ENCODE measurements around the gene FGF2.
A peak's percentile ranks its signal among the peaks of the same experiment; 100 is the strongest.

FGF2 gene

GRCh38 chr4:122912810-122913575, 86.4 kb downstream of the FGF2 start:
- Histone ChIP-seq H3K79me2 (ENCODE audit: control insufficient read depth, low read length) (no peaks in the 10 kb centered on the region), H3K27ac (ENCODE audit: low read depth, low read length) (no peak overlapping the region), H3F3A (ENCODE audit: control insufficient read depth, insufficient read depth) (no peaks in the 10 kb centered on the region), H3K27me3 (ENCODE audit: control insufficient read depth, low read length) (no peaks in the 10 kb centered on the region), H3K36me3 (ENCODE audit: control insufficient read depth, low read length) (peaks cover 3% of the 10 kb centered on the region; the same call in 1 of the 2 replicates), H4K20me1 (ENCODE audit: control insufficient read depth, insufficient read depth, low read depth, low read length) (no peaks in the 10 kb centered on the region), H3K9me2 (replicated peaks; ENCODE audit: control insufficient read depth, low read length) (no peaks in the 10 kb centered on the region), H3K4me3 (ENCODE audit: low read length) (no peak overlapping the region), H3K4me1 (ENCODE audit: control insufficient read depth, low read length) (no peaks in the 10 kb centered on the region), H3K9me3 (ENCODE audit: control insufficient read depth, insufficient read depth, low read length) (no peaks in the 10 kb centered on the region), H3K4me2 (ENCODE audit: low read length) (no peak overlapping the region)
- TF ChIP-seq, protein P1, sequence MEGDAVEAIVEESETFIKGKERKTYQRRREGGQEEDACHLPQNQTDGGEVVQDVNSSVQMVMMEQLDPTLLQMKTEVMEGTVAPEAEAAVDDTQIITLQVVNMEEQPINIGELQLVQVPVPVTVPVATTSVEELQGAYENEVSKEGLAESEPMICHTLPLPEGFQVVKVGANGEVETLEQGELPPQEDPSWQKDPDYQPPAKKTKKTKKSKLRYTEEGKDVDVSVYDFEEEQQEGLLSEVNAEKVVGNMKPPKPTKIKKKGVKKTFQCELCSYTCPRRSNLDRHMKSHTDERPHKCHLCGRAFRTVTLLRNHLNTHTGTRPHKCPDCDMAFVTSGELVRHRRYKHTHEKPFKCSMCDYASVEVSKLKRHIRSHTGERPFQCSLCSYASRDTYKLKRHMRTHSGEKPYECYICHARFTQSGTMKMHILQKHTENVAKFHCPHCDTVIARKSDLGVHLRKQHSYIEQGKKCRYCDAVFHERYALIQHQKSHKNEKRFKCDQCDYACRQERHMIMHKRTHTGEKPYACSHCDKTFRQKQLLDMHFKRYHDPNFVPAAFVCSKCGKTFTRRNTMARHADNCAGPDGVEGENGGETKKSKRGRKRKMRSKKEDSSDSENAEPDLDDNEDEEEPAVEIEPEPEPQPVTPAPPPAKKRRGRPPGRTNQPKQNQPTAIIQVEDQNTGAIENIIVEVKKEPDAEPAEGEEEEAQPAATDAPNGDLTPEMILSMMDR (IDR thresholded peaks at IDR 0.05; ENCODE audit: low read depth, low read length, poor library complexity, severe bottlenecking) = no peak
- TF ChIP-seq EZH2phosphoT487 (IDR thresholded peaks at IDR 0.05; ENCODE audit: borderline replicate concordance, low read length) = no peak

DNA sequence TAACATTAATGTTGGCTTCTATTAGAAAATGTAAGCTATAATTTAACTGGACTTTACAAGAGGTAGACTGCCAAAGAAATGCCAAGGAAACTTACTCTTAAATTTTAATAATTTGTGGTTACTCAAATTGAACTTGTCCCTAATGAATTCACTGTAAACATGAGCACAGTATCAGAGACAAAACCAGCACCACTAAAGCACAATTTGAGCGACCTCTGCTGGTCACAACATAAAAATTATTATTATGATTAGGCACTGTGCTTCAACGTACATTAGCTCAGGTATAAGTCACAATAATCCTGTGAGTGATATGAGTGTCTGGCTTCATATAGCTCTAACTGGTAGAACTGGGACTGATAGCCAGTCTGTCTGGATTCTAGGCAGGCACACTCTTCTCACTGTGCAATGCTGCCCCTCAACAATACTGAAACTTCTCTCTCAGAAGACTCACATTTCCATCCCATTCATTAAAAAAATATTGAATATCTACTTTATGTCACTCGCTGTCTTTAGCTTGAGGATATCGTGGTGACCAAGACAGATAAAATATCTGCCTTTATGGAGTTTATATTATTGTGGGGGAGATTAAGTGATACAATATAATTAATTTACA, 87.8 kb downstream of the FGF2 start:
- H3K4me2 ChIP-seq (ENCODE audit: low read length) = no peak overlapping the region
- no peaks in the 10 kb centered on the region for H4K20me1 ChIP-seq (ENCODE audit: control insufficient read depth, insufficient read depth, low read depth, low read length)
- no peak overlapping the region for H3K27ac ChIP-seq (ENCODE audit: low read depth, low read length)
- no peak overlapping the region for H3K4me3 ChIP-seq (ENCODE audit: low read length)
- no peaks in the 10 kb centered on the region for H3K79me2 ChIP-seq (ENCODE audit: control insufficient read depth, low read length)
- H3K27me3 ChIP-seq (ENCODE audit: control insufficient read depth, low read length) = no peaks in the 10 kb centered on the region
- H3K9me3 ChIP-seq (ENCODE audit: control insufficient read depth, insufficient read depth, low read length) = no peaks in the 10 kb centered on the region
- no peaks in the 10 kb centered on the region for H3K4me1 ChIP-seq (ENCODE audit: control insufficient read depth, low read length)
- peaks cover 3% of the 10 kb centered on the region; the same call in 1 of the 2 replicates for H3K36me3 ChIP-seq (ENCODE audit: control insufficient read depth, low read length)
- H3K9me2 ChIP-seq (replicated peaks; ENCODE audit: control insufficient read depth, low read length) = no peaks in the 10 kb centered on the region
- H3F3A ChIP-seq (ENCODE audit: control insufficient read depth, insufficient read depth) = no peaks in the 10 kb centered on the region
- TF ChIP-seq, protein P1 (IDR thresholded peaks at IDR 0.05; ENCODE audit: low read depth, low read length, poor library complexity, severe bottlenecking) = peak; percentile 60
- no peak for TF ChIP-seq EZH2phosphoT487 (IDR thresholded peaks at IDR 0.05; ENCODE audit: borderline replicate concordance, low read length)

DNA sequence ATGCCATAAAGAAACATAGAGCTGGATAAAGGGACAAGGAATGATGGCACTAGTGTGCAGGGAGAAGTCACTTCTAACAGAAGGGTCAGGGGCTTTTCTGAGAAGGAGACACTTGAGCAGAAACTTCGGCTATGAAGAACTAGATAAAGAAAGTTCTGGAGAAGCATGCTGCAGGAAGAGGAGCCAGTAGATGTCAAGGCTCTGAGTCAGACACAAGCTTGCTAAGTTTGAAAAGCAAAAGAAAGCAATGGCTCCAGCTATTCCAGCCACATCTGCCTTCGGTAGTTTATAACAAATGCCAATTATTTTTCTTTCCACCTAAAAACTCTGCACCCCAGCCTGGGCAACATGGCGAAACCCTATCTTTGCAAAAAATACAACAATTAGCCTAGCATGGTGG, 88.3 kb downstream of the FGF2 start:
- Histone ChIP-seq H3K9me2 (replicated peaks; ENCODE audit: control insufficient read depth, low read length) (no peaks in the 10 kb centered on the region), H3K9me3 (ENCODE audit: control insufficient read depth, insufficient read depth, low read length) (no peaks in the 10 kb centered on the region), H3K4me3 (ENCODE audit: low read length) (no peak overlapping the region), H3F3A (ENCODE audit: control insufficient read depth, insufficient read depth) (no peaks in the 10 kb centered on the region), H3K27ac (ENCODE audit: low read depth, low read length) (no peak overlapping the region), H3K4me2 (ENCODE audit: low read length) (no peak overlapping the region), H3K4me1 (ENCODE audit: control insufficient read depth, low read length) (no peaks in the 10 kb centered on the region), H4K20me1 (ENCODE audit: control insufficient read depth, insufficient read depth, low read depth, low read length) (no peaks in the 10 kb centered on the region), H3K36me3 (ENCODE audit: control insufficient read depth, low read length) (peaks cover 3% of the 10 kb centered on the region; the same call in 1 of the 2 replicates), H3K27me3 (ENCODE audit: control insufficient read depth, low read length) (no peaks in the 10 kb centered on the region), H3K79me2 (ENCODE audit: control insufficient read depth, low read length) (no peaks in the 10 kb centered on the region)
- TF ChIP-seq EZH2phosphoT487 (IDR thresholded peaks at IDR 0.05; ENCODE audit: borderline replicate concordance, low read length) = no peak
- TF ChIP-seq, protein P1 (IDR thresholded peaks at IDR 0.05; ENCODE audit: low read depth, low read length, poor library complexity, severe bottlenecking) = no peak

Data from DOHH2 (cell line).